ENCODE data around the gene C1orf167.

DNA sequence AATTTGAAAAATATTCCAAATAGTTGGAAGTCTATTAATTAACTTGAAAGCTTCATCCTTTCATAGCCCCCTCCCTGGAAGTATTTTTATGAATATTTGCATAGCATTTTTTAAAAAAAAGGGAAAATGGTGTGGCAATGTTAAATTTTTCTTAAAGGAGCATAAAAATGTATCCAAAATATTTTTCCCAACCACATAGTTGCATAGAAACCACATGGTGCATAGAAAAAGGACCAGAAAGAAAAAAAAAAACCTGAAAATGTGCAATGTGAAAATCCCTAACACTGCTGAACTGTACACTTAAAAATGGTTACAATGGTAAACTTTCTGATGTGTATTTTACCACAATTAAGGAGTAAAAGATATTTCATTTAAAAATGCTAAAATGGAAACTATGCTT, 8.0 kb downstream of the C1orf167 start:
- TF ChIP-seq, protein P1, sequence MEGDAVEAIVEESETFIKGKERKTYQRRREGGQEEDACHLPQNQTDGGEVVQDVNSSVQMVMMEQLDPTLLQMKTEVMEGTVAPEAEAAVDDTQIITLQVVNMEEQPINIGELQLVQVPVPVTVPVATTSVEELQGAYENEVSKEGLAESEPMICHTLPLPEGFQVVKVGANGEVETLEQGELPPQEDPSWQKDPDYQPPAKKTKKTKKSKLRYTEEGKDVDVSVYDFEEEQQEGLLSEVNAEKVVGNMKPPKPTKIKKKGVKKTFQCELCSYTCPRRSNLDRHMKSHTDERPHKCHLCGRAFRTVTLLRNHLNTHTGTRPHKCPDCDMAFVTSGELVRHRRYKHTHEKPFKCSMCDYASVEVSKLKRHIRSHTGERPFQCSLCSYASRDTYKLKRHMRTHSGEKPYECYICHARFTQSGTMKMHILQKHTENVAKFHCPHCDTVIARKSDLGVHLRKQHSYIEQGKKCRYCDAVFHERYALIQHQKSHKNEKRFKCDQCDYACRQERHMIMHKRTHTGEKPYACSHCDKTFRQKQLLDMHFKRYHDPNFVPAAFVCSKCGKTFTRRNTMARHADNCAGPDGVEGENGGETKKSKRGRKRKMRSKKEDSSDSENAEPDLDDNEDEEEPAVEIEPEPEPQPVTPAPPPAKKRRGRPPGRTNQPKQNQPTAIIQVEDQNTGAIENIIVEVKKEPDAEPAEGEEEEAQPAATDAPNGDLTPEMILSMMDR (IDR thresholded peaks at IDR 0.05; ENCODE audit: low read depth, low read length, missing input control), result no peak
- TF ChIP-seq, protein P2, sequence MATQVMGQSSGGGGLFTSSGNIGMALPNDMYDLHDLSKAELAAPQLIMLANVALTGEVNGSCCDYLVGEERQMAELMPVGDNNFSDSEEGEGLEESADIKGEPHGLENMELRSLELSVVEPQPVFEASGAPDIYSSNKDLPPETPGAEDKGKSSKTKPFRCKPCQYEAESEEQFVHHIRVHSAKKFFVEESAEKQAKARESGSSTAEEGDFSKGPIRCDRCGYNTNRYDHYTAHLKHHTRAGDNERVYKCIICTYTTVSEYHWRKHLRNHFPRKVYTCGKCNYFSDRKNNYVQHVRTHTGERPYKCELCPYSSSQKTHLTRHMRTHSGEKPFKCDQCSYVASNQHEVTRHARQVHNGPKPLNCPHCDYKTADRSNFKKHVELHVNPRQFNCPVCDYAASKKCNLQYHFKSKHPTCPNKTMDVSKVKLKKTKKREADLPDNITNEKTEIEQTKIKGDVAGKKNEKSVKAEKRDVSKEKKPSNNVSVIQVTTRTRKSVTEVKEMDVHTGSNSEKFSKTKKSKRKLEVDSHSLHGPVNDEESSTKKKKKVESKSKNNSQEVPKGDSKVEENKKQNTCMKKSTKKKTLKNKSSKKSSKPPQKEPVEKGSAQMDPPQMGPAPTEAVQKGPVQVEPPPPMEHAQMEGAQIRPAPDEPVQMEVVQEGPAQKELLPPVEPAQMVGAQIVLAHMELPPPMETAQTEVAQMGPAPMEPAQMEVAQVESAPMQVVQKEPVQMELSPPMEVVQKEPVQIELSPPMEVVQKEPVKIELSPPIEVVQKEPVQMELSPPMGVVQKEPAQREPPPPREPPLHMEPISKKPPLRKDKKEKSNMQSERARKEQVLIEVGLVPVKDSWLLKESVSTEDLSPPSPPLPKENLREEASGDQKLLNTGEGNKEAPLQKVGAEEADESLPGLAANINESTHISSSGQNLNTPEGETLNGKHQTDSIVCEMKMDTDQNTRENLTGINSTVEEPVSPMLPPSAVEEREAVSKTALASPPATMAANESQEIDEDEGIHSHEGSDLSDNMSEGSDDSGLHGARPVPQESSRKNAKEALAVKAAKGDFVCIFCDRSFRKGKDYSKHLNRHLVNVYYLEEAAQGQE (IDR thresholded peaks at IDR 0.05), result no peak
- TF ChIP-seq RAD21 (IDR thresholded peaks at IDR 0.05) (no peak), YY1 (IDR thresholded peaks at IDR 0.05) (no peak)
- TF ChIP-seq, protein P3, sequence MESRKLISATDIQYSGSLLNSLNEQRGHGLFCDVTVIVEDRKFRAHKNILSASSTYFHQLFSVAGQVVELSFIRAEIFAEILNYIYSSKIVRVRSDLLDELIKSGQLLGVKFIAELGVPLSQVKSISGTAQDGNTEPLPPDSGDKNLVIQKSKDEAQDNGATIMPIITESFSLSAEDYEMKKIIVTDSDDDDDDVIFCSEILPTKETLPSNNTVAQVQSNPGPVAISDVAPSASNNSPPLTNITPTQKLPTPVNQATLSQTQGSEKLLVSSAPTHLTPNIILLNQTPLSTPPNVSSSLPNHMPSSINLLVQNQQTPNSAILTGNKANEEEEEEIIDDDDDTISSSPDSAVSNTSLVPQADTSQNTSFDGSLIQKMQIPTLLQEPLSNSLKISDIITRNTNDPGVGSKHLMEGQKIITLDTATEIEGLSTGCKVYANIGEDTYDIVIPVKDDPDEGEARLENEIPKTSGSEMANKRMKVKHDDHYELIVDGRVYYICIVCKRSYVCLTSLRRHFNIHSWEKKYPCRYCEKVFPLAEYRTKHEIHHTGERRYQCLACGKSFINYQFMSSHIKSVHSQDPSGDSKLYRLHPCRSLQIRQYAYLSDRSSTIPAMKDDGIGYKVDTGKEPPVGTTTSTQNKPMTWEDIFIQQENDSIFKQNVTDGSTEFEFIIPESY (IDR thresholded peaks at IDR 0.05), result no peak
